GM21825 (cell line): ENCODE measurements around the gene SLC25A42.
"Not testable (repeated sequence)": the region's sequence is repeated elsewhere in the genome, so short reads cannot be mapped to it uniquely, and the experiment has no call there.

Experiments
- ATAC-seq: cut with Tn5 transposase; IDR thresholded peaks from one replicate; pipeline ENCODE4 v1.9.1; 2021; ENCODE audit warnings: mild to moderate bottlenecking, moderate library complexity; ENCODE audit not compliant: unreplicated experiment

SLC25A42 gene

DNA sequence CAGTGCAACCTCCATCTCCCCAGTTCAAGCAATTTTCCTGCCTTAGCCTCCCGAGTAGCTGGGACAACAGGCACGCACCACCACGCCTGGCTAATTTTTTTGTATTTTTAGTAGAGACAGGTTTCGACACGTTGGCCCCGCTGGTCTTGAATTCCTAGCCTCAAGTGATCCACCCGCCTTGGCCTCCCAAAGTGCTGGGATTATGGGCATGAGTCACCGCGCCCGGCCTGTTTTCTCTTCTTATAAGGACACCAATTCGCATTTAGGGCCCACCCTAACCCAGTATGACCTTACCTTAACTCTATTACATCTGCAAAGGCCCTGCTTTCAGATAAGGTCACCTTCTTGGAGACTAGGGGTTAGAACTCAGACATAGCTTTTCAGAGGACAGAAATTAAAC, 39.4 kb downstream of the SLC25A42 start:
- no peak for ATAC-seq

DNA sequence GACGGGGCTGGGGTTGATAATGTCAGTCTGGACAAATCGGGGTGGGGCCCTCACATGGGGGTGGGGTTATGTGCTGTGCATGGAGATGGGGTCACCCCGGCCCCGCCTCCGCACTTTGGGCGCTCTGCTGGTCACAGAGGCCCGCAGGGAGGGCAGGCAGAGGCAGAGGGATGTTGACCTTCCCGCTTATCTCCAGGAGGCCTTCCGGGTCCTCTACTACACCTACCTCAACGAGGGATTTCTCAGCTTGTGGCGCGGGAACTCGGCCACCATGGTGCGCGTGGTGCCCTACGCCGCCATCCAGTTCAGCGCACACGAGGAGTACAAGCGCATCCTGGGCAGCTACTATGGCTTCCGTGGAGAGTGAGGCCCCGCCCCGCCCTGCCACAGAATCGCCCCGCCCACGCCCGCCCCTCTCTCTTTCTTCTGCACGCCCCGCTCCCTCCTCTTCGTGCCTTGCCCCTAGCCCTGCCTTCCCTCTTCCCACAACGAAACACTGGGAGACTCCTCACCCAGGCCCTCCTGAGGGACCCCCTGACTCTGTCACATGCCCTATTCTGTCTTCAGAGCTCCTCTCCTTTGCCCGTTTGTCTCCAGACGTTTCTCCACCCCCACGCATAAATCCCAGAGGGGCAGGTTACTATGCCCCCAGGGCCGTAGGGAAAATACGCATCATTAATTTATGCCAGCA, 41.7 kb downstream of the SLC25A42 start:
- ATAC-seq: no peak

DNA sequence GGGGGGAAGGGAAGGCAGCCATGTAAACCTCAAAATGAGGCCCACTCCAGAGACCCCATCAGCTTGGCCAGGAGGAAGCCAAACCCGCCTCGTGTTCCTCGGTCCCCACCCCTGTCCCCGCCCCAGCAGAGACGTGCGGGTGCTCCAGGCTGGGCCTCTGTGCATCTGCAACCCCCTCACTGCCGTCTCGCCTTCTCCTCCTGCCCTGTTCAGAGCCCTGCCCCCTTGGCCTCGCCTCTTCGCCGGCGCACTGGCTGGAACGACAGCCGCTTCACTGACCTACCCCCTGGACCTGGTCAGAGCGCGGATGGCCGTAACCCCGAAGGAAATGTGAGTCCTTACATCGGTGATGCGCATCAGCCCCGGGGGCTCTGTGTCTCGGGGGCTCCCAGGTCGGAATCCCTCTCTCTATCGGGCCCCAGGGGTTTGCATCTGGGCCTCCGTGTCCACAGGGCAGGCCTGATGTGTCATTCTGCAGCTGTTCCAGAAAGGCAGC, 42.3 kb downstream of the SLC25A42 start:
- ATAC-seq: no peak

DNA sequence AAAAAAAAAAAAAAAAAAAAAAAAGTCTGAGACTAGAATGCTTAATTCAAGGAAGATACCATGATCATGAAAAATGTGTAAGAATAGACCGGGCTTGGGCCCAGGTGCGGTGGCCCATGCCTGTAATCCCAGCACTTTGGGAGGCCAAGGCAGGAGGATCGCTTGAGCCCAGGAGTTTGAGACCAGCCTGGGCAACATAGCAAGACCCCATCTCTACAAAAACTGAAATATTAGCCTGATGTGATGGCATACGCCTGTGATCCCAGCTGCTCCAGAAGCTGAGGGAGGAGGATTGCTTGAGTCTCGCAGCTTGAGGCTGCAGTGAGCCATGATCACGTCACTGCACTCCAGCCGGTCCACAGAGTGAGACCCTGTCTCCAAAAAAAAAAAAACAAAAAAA, 43.1 kb downstream of the SLC25A42 start:
- not testable (repeated sequence) for ATAC-seq

DNA sequence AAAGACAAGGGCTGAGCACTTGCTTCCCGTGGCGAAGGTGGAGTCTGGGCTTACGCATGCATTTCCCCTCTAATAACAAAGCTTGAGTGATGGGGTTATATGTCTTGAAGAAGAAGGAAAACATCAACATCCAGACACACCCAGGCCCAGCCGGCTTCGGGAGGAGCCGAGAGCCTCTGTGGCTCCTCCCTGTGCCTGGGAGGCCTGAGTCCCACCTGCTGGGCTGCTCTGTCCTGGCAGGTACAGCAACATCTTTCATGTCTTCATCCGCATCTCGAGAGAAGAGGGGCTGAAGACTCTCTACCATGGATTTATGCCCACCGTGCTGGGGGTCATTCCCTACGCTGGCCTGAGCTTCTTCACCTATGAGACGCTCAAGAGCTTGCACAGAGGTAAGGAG, 43.9 kb downstream of the SLC25A42 start:
- ATAC-seq: no peak

DNA sequence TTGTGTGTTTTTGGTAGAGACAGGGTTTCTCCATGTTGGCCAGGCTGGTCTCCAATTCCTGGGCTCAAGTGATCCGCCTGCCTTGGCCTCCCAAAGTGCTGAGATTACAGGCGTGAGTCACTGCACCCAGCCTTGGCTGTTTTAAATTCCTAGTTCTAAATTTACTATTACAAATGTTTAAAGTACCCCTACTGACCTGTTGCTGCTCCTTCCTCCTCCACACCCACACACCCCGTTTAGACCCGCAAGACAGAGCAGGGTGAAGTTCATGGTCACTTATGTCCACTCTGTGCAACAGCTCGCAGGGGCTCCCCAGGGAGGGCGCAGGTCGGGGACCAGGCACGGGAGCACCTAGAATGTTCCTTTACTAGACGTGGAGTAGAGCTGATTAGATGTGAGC, 45.8 kb downstream of the SLC25A42 start:
- ATAC-seq: no peak

DNA sequence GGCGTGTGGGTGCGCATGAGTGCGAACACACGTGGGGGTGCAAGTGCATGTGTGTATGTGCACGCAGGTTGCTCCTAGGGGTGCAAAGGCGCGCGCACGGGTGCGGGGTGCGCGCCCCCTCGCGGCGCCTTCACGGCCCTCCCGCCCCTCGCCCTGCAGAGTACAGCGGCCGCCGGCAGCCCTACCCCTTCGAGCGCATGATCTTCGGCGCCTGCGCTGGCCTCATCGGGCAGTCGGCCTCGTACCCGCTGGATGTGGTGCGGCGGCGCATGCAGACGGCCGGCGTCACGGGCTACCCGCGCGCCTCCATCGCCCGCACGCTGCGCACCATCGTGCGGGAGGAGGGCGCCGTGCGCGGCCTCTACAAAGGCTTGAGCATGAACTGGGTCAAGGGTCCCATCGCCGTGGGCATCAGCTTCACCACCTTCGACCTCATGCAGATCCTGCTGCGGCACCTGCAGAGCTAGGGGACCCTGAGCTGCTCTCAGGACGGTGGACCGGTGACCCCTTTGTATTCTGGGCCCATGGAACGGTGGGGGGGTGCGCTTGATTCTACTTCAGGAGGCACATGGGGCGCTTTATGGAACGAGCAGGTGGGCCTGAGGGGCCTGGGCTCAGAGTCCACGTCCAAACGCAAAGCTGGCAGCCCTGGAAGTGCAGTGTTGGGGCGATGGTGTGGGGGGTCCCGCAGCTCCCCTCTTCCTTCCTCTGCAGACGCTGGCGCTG, 46.8 kb downstream of the SLC25A42 start:
- no peak for ATAC-seq

DNA sequence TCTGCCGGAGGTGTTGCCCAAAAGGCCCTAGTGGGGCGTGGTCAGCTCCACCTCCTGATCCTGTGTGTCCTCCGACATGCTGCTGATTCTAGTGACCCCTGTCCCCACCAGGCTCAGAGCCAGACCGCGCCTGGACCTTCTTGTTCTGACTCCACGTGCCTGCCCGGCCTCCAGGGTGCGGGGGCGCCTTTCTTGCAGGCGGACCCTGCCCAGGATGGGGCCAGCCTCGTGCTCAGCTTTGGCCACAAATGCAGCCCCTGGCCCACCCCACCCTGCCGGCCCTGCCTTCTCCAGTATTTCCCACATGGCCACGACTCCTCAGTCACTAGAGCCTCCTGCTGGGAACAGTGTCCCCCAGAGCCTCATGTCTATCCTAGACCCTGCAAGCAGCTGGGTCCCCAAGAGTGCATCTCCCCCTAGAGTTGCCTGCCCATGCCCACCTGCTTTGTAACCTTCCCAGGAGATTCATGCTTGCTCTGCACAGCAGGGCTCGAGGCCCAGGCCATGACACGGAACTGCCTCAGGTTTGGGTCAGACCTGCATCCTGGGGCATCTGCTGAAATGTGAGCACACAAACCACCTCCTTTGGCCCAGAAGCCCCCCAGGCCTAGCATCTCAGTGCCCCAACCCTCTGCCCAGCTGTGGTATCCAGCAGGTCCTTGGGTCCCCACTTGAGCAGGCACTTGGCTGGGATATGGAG, 47.5 kb downstream of the SLC25A42 start:
- no peak for ATAC-seq

DNA sequence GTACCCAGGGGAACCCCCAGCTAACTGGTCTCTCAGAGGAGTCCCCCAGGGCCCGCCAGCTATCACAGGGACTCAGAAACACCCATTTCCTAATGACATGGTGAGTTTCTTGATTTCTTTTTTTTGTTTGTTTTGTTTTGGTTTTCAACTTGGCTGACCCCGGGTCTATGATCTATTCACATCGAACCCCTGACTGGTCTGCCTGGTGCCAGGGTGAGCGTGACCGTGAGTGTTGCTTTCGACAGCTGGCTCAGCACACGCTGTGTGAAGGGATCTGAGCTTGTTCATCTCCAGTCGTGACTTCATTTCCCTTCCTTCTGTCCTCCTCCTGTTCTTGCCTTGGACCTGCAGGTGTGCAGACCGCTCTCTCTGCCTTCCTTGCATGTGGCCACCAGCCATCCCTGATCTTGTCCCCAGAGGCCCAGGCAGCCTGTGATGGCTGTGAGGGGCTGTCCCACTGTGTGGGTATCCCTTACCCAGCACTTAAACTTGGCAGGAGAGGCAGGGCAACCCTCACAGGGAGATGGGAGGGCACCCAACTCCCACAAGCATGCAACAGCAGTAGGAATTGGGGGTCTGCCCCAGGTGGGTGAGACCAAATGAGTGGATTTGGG, 48.3 kb downstream of the SLC25A42 start:
- no peak for ATAC-seq

DNA sequence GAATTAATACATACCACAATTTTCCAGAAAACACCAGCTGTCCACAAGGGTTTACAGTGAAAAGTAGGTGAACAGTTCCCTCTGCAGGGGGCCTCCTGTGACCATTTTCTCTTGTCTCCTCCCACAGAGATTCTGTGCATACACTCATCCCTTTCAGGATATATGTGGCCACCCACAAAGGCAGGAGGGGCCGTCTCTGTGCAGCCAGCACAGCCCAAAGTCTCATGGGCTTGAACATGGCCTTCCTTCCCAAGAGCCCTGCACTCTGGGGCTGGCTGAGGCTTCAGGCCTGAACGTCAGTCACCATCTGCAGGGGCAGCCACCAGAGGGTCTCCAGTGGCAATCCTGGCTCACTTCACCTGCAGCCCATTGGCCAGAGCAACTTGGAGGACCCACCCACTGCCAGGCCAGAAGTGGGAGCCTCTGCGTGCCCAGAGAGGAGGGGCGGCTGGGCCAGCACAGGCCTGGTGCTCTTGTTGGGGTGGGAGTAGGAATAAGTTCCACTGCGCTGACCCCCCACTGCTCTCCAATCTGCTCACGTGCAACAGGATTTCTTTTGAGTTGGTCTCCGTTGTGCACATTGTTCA, 49.3 kb downstream of the SLC25A42 start:
- no peak for ATAC-seq

DNA sequence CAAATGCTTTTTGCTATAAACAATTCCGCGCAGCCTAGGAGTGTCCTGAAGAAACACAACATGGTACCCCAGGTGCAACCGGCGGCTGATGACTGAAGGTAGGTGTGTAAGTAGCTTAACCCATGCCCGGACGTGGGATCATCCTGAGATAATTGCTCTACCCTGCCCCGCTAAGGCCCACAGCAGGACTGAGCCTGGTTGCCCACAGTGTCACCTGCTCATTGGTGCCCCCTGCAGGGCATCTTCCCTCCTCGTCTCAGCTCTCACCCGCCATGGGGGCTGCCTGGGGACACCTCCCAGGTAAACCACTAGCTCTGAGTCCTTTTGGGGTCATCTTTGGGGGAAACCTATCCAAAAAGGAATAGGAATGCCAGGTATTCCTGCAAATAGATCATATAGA, 52.2 kb downstream of the SLC25A42 start:
- no peak for ATAC-seq

DNA sequence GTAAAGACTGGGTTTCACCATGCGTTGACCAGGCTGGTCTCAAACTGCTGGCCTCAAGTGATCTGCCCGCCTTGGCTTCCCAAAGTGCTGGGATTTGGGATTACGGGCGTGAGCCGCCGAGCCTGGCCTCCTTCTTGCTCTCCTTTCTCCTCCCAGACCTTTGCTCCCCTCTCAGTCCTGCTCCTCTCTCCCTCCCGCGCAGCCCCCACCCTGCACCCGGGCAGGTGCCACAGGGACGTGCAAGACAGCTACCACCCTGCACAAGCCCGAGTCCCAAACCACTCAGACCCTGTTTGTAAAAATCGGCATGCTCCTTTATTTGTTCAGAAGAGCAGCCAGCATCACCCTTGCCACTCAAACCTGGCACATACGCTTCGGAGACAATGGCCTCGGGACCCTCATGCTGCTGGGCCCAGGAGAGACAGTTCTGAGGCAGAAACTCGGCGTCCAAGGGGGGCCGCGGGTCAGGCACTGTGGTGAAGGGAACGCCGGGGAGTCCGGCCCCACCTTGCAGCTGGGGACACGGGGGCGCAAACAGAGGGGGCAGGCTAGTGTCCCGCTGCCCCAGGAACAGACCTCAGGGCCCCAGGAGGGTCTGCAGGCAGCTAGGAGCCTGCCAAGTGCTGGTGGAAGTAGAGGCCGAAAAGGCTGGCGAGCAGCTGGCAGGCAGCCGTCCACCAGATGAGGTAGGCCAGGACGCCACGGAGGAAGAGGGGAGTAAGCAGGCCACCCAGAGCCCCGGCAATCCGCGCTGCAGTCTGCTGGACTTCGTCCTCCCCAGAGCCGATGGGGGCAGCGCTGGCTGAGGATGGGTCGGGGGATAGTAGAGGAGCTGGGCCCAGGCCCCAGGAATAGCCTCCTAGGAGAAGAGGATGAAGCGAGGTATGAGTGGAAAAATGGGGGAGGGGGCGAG, 55.8 kb downstream of the SLC25A42 start:
- ATAC-seq: no peak

DNA sequence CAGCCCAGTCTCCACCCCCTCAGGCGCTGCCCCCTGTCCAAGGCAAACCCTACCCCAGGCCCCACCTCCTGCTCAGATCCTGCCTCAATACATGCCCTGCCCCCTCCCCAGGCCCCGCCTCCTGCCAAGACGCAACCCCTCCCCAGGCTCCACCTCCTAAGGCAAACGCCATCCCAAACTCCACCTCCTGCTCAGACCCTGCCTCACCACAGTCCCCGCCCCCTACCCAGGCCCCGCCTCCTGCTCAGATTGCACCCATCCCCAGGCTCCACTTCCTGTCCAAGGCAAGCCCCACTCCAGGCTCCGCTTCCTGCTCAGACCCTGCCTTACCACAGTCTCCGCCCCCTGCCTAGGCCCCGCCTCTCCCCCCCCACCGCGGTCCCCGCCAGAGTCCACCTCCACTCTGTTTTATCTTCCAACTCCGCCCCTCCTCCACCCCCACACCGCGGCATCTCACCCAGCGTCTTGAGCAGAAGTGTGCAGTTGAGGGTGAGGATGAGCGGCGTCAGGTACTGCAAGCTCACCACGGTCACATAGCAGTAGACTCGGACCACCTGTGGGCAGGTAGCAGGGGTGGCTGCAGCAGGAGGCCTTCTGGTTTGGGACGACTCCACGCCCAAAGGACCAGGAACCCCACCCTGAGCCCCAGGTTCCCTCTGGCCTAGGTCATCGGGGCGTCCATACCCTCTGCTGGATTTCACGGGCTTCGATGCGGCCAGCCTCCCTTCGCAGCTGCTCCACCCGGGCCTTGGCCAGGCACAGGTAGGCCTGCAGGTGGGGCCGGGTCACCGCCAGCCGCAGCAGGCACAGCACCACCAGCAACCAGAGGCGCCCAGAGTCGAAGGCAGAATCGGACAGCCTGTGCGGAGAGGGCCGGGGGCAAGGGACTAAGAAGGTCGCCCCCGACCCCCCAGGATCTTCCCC, 56.8 kb downstream of the SLC25A42 start:
- ATAC-seq: no peak

DNA sequence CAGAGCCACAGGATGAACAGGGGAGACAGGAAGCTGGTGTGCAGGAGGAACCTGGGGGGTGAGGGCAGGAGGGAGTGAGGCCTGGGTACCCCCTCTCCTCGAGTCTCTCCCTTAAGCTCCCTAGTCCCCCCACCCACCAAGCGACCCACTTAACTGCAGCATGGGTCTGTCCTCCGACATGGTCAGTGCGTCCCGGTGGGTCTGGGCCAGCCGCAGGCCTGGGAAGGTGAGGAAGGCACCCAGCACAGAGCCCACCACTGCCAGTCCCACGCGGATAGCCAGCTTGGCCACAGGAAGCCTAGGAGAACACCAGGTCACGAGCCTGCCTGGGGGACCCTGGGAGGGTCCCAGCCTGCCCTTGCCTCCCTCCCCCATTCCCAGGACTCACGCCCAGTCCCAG, 57.6 kb downstream of the SLC25A42 start:
- no peak for ATAC-seq

DNA sequence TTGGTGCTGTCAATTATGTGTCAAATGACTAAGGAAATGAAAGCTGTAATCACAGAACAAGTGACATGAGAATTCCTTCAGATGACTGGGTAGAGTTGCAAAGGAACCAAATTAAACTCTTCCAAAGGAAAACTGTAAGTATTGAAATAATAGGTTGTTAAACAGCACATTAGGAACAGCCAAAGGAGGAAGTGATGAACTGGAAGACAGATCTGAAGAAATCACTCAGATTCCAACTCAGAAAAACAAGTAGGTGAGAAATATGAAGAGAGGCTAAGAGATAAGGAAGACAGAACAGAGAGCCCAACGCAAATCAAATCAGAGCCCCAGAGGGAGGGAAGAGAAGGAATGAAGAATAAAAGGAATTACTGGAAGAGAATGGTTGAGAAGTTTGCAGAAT, 59.1 kb downstream of the SLC25A42 start:
- no peak for ATAC-seq

DNA sequence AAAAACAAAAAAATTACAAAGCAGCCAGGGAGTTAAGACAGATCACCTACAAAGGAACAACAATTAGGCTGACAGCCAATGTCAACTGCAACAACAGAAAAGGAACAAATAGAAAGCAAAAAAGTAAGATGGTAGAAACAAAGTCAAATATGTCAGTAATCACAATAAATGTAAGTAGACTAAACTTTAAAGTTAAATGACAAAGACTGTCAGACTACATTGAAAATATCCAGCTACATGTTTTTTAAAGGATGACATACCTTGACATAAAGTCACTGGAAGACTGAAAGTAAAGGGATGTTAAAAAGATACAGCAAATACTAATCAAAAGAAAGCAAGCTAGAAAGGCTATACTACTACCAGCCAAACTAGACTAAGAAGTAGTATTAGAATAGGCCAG, 59.6 kb downstream of the SLC25A42 start:
- no peak for ATAC-seq

DNA sequence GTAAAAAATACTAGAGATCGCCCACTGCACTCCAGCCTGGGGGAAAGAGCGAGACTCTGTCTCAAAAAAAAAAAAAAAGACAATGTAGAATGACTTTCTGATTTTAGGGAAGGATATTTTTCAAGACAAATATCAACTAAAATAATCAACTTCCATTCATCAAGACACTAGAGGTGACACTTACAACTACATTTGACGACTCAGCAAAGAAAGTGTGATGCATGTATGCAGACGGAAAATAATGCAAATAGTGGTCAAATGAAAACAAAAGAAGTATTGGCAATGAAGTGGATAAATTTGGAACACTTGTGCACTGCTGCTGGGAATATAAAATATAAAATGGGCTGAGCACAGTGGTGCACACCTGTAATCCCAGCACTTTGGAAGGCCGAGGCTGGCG, 62.3 kb downstream of the SLC25A42 start:
- no peak for ATAC-seq

DNA sequence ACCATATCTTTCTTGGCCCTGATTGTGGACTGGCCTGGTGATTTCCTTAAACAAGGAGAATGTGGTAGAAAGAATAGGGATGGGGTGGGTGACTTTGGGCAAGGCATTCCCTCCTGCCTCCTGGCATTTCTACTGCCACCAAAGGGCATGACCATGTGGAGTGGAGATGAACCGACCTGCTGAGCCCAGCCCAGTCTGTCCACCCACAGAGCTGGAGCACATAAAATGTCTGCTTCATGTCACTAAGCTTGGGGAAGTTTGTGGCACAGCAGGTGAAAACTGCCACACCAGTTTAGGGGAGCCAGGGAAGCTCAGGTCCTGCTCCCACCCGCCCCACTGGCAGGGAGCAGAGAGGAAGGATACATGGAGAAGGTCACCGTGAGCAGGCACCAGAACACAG, 68.2 kb downstream of the SLC25A42 start:
- no peak for ATAC-seq

DNA sequence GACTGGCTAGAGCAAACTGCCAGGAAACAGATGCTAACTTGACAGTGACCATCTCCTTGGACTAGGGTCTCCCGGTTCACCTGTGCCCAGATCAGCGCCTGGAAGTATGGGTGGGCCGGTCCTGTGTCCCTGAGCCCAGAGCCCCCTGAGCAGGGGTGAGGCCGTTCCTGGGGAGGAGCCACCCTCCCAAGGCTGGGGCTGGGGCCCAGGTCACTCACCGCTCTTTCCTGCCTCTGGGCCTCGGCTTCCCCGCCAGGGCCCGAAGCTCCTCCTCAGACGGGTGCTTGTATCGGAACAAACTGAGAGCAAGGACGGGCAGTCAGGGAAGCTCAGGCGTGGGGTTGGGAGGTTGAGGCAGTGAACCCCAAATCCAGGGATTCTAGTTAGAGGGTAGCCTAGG, 69.1 kb downstream of the SLC25A42 start:
- no peak for ATAC-seq
